GM21381 (cell line): ENCODE measurements around the gene RNF213.
"Not testable (repeated sequence)": the region's sequence is repeated elsewhere in the genome, so short reads cannot be mapped to it uniquely, and the experiment has no call there.

ENCODE experiments used
- ATAC-seq: cut with Tn5 transposase; IDR thresholded peaks from one replicate; pipeline ENCODE4 v1.9.1; 2021; ENCODE audit warnings: mild to moderate bottlenecking, moderate library complexity; ENCODE audit not compliant: unreplicated experiment

Gene RNF213

DNA sequence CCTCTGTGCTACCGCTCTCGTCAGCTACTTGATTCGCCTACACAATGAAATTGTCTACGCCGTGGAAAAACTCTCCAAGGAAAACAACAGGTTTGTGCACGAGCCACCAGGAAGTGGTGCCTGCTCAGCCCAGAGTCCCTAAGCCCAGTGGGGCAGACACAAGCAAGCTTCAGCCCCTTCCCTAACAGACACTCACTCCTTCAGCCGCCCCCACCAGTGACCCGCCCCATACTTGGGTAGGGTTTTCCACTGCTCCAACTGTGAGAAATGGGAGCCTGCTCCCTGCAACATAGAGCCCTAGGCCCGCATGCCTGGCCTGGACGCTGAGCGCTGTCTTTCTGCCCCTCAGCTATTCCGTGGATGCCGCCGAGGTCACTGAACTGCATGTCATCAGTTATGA, 125.7 kb downstream of the RNF213 start:
- ATAC-seq, result no peak

DNA sequence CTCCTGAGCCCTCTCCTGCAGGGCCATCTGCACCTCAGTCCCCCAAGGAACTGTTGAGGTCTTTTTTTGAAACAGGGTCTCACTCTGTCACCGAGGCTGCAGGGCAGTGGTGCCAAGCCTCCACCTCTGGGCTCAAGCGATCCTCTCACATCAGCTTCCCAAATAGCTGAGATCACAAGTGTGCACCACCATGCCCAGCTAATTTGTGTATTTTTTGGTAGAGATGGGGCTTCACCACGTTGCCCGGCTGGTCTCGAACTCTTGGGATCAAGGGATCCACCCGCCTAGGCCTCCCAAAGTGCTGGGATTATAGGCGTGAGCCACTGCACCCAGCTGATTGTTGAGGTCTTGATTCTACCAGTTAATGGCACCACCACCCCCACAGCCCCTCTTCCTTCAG, 126.4 kb downstream of the RNF213 start:
- ATAC-seq, result no peak

GRCh38 chr17:80388175-80388574, 127.5 kb downstream of the RNF213 start:
- no peak for ATAC-seq

DNA sequence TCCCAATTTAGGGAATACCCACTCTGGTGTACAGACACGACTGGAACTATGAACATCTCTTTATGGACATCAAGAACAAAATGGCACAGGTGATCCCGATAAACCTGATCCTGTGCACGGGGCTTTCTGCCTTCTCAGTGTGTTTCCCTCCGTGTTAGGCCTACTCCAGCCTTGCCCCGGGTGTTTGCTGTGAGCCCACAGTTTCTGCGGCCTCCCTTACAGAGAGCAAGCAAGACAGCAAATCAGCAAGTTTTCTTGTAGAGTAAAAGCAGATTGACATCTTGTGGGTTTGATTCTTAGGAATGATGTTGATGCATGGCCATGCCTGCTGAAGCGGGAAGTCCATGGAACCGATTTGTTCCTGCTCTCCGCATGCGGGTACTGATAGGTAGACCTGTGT, 127.9 kb downstream of the RNF213 start:
- ATAC-seq, result no peak

- no peak for ATAC-seq
Observed at GRCh38 chr17:80389011-80389995, 128.7 kb downstream of the RNF213 start.

GRCh38 chr17:80393241-80393890, 132.7 kb downstream of the RNF213 start:
- no peak for ATAC-seq

DNA sequence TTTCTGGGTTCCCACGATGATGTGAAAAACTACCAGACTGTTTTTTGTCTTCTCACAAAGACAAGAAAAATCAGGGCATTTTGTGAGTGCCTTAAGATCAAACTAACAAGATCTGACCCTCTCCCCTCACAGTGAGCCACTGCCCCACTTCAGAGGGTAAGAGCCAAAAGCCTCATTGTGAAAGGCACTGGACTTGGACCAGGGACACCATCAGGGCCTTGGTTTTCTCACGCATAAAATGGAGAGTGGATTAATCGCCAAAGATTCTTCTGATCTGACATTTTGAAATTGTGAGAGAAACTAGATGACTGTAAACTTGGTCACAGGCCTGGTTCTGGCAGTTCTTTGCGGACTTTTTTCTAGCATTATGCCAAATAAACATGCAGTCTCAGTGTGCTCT, 133.3 kb downstream of the RNF213 start:
- no peak for ATAC-seq

DNA sequence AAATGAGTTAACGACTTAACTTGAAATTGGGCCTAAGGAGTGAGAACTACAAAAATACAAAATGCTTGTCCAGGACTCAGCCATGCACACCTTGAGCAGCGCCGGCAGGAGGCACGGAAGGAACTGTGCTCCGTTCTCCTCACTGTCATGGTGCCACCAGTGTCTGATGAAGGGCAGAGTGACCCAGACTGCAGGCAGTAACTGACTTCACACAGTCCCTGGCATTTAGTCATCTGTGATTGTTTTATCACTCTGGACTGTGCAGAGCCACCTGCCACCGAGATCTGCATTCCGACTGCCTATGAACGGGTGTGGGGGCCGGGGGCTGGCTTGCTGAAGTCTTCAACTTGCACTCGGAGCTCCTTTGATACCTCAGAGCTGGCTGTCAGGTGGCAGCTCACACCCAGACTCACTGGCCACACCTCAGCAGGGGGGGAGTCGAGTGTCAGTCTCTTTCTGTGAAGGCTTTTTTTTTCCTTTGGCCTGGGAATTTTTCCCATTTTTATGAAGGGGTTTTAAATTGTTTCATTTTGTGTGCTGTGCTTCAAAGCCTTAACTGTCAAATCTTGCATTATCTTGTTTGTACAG, 134.1 kb downstream of the RNF213 start:
- ATAC-seq, result no peak

DNA sequence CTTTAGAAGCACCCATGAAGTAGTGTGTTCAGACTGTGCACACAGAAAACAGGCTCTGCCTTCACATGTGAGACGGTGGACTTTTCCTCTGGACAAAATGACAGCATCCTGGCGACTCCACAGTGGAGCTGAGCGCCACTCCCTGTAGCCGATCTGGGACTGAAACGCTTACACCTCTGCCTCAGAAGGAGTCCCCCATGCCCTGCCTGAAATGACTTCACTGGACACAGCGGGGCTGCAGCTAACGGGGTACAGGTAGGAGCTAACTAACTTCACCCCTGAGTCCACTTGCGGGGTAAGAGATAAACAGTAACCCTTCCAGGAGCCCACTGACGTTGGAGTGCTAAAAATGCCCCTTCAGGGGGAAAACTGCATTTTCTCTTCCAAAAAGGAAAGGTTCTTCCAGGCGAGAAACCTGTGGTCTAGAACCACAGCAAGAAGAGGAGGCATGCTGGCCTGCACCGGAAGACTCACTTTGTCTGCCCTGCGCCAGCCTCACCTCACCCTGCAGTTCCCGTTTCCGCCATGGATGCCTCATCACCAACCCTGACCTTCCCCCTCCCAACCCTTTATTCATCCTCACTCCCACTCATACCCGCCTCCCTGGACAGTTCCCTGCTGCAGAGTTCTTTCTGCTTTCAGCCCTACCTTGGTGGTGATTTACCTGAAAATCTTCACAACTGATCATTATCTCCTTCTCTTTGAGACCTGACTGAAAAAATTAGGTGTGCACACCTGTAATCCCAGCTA, 134.9 kb downstream of the RNF213 start:
- ATAC-seq, result no peak

DNA sequence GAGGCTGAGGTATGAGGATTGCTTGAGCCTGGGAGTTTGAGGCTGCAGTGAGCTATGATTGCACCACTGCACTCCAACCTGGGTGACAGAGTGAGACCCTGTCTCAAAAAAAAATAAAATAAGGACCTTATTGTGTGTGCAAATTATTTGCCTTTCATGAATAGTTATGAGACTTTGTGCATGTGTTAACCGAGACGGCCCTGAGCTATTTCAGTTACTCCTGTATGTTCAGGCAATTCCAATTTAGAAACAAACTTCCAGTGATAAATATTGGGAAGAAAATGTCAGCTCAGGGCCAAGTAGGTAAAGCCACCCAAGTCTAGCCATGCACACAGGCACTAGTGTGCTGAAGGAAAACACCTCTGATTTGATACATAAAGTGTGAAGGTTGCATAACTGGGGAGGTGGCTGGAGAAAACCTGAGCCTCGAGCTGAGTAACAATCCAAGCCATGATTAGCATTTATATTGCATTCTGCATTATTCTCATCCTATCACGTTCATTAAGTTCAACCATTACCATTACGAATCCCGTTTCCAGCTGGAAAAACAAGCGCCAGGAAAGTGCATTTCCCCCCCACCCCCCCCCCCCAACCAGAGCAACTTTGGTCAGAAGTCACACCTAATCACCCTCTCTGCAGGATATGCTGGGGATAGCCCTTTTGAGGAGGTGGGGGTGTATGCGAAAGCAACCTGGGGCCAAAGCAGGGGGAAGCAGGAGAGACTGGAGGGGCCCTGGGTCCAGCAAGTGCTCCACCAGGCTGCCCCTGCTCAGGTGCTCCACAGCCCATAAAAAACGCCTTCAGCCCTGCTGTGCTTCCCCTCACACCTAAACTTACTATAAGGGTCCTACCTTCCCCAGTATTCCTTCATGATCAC, 135.7 kb downstream of the RNF213 start:
- no peak for ATAC-seq

DNA sequence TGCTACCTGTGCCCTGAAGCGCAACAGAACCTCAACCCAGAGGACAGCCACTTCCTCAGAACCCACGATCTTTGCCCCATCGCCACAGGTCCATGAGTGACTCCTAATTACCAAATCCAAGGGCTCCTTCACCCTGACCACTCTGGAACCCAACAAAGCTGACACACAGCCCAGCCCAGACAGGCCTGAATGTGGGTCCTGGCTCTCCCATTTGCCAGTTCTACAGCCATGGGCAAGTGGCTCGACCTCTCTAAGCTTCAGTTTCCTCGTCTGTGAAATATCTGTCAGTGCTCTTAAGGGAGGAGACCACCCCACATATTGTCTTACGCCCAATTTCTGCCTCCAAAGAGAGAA, 136.4 kb downstream of the RNF213 start:
- ATAC-seq, result no peak

- no peak for ATAC-seq
Observed at GRCh38 chr17:80397686-80398085, 137.0 kb downstream of the RNF213 start.

- not testable (repeated sequence) for ATAC-seq
Observed at GRCh38 chr17:80401086-80401485, 140.4 kb downstream of the RNF213 start.

- not testable (repeated sequence) for ATAC-seq
Observed at GRCh38 chr17:80402102-80402501, 141.4 kb downstream of the RNF213 start.

- no peak for ATAC-seq
Observed at GRCh38 chr17:80402959-80403358, 142.3 kb downstream of the RNF213 start.

- ATAC-seq, result no peak
Observed at GRCh38 chr17:80406146-80406545, 145.5 kb downstream of the RNF213 start.

- not testable (repeated sequence) for ATAC-seq
Observed at GRCh38 chr17:80407917-80408316, 147.3 kb downstream of the RNF213 start.

DNA sequence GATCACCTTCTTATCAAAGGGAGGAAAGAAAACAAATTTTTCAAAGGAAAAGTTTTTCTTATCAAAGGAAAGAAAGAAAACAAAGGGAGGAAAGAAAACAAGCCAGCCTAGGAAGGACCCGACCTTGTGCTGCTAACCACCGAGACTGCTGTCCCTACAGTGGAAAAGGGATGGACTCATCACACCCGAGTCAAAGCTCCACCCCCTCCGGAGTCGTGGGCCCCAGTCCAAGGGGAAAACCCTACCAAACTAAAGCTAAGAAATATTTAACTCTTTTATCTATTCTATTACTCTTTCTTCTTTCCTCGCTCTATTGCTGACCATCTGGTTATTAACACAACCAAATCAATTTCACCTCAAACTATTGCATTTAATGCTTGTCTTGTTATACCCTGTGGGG, 148.2 kb downstream of the RNF213 start:
- ATAC-seq, result no peak

DNA sequence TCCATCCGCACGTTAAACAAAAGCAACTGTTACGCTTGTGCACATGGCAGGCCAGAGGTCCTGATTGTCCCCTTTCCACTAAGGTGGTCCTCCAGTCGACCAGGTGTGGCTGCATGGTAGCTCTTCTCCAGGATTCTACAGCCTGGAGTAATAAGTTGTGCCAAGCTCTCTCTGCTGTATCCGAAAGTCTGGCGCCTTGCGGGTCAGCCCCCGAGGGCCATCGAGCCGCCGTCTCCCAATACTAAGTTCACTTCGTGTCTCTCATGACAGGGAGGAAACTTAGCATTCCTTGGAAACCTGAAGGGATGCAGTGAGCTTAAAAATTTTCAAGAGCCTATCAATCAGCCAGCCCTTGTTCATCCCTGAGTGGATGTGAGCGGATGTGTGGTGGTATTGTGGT, 149.0 kb downstream of the RNF213 start:
- ATAC-seq, result no peak

GRCh38 chr17:80410441-80411087, 149.9 kb downstream of the RNF213 start:
- ATAC-seq, result not testable (repeated sequence)
